ENCODE data around the gene ZBTB43.
A peak's percentile ranks its signal among the peaks of the same experiment; 100 is the strongest.
"Not testable (repeated sequence)": the region's sequence is repeated elsewhere in the genome, so short reads cannot be mapped to it uniquely, and the experiment has no call there.

The ZBTB43 gene

GRCh38 chr9:126804696-126805553 is at the start of gene ZBTB43:
Gene ZBTB43, plus strand, starts transcription at chr9:126805040. Its CDS starts 27,470 bp downstream, at chr9:126832510.
- DNase-seq, result peak; percentile 80

GRCh38 chr9:126755317-126755875 is 49.4 kb upstream of the ZBTB43 start:
- no peak for DNase-seq

GRCh38 chr9:126756238-126756637 is 48.6 kb upstream of the ZBTB43 start:
- no peak for DNase-seq

GRCh38 chr9:126756876-126757415 is 47.9 kb upstream of the ZBTB43 start:
- peak; percentile 19 for DNase-seq

GRCh38 chr9:126758916-126759585 is 45.8 kb upstream of the ZBTB43 start:
- no peak for DNase-seq

GRCh38 chr9:126761274-126761673 is 43.6 kb upstream of the ZBTB43 start:
- no peak for DNase-seq

- no peak for DNase-seq
Measured at GRCh38 chr9:126763130-126763764, 41.6 kb upstream of the ZBTB43 start.

GRCh38 chr9:126773004-126773607 is 31.7 kb upstream of the ZBTB43 start:
- no peak for DNase-seq

GRCh38 chr9:126775926-126776325 is 28.9 kb upstream of the ZBTB43 start:
- DNase-seq, result no peak

GRCh38 chr9:126777733-126778132 is 27.1 kb upstream of the ZBTB43 start:
- DNase-seq, result no peak

- DNase-seq, result no peak
Measured at GRCh38 chr9:126778141-126778540, 26.7 kb upstream of the ZBTB43 start.

GRCh38 chr9:126778696-126779095 is 26.1 kb upstream of the ZBTB43 start:
- DNase-seq, result not testable (repeated sequence)

GRCh38 chr9:126781186-126782052 is 23.4 kb upstream of the ZBTB43 start:
- peak; percentile 67 for DNase-seq

GRCh38 chr9:126782053-126782388 is 22.8 kb upstream of the ZBTB43 start:
- no peak for DNase-seq

GRCh38 chr9:126783949-126784348 is 20.9 kb upstream of the ZBTB43 start:
- no peak for DNase-seq

GRCh38 chr9:126784401-126784800 is 20.4 kb upstream of the ZBTB43 start:
- DNase-seq, result no peak

- DNase-seq, result not testable (repeated sequence)
Measured at GRCh38 chr9:126784841-126785240, 20.0 kb upstream of the ZBTB43 start.

GRCh38 chr9:126788046-126788445 is 16.8 kb upstream of the ZBTB43 start:
- no peak for DNase-seq

- DNase-seq, result no peak
Measured at GRCh38 chr9:126788634-126789349, 16.0 kb upstream of the ZBTB43 start.

GRCh38 chr9:126790561-126790960 is 14.3 kb upstream of the ZBTB43 start:
- no peak for DNase-seq
